ENCODE results near the gene SEC31A. TPM values are rescaled to one million over a fixed set of nuclear protein-coding genes. Genes with fewer than 3 reads are reported as not detected.
"Not testable (repeated sequence)": the region's sequence is repeated elsewhere in the genome, so short reads cannot be mapped to it uniquely, and the experiment has no call there.

Gene SEC31A
- total RNA-seq, 1 donor from 2014 or later, result 178 TPM

GRCh38 chr4:82921795-82922194, 30.8 kb upstream of the SEC31A start:
- no peak for DNase-seq (ENCODE audit: low read depth)
- no peaks in the 10 kb centered on the region for H3K36me3 ChIP-seq (ENCODE audit: control insufficient read depth, insufficient read depth, low read length)
- no peaks in the 10 kb centered on the region for H3K27me3 ChIP-seq (ENCODE audit: control insufficient read depth, insufficient read depth, low read length)
- no peak for TF ChIP-seq CTCF (IDR thresholded peaks at IDR 0.05; ENCODE audit: insufficient read depth, low read length, poor library complexity, severe bottlenecking)
- no peak overlapping the region for H3K4me3 ChIP-seq (ENCODE audit: low read depth, low read length)

- no peak for DNase-seq (ENCODE audit: low read depth)
- TF ChIP-seq CTCF (IDR thresholded peaks at IDR 0.05; ENCODE audit: insufficient read depth, low read length, poor library complexity, severe bottlenecking), result no peak
- H3K36me3 ChIP-seq (ENCODE audit: control insufficient read depth, insufficient read depth, low read length), result no peaks in the 10 kb centered on the region
- no peaks in the 10 kb centered on the region for H3K27me3 ChIP-seq (ENCODE audit: control insufficient read depth, insufficient read depth, low read length)
- H3K4me3 ChIP-seq (ENCODE audit: low read depth, low read length), result no peak overlapping the region
These were observed 28.4 kb upstream of the SEC31A start for GRCh38 chr4:82919386-82919785.

DNA sequence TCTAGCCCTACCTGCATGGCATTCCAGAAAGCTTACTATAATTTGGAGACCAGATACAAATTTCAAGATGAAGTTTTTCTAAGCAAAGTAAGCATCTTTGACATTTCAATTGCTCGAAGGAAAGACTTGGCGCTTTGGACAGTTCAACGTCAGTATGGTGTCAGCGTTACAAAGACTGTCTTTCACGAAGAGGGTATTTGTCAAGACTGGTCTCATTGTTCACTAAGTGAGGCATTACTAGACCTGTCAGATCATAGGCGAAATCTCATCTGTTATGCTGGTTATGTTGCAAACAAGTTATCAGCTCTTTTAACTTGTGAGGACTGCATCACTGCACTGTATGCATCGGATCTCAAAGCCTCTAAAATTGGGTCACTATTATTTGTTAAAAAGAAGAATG, 27.1 kb upstream of the SEC31A start:
- DNase-seq (ENCODE audit: low read depth), result no peak
- no peak for TF ChIP-seq CTCF (IDR thresholded peaks at IDR 0.05; ENCODE audit: insufficient read depth, low read length, poor library complexity, severe bottlenecking)
- no peaks in the 10 kb centered on the region for H3K27me3 ChIP-seq (ENCODE audit: control insufficient read depth, insufficient read depth, low read length)
- no peaks in the 10 kb centered on the region for H3K36me3 ChIP-seq (ENCODE audit: control insufficient read depth, insufficient read depth, low read length)
- H3K4me3 ChIP-seq (ENCODE audit: low read depth, low read length), result no peak overlapping the region

DNA sequence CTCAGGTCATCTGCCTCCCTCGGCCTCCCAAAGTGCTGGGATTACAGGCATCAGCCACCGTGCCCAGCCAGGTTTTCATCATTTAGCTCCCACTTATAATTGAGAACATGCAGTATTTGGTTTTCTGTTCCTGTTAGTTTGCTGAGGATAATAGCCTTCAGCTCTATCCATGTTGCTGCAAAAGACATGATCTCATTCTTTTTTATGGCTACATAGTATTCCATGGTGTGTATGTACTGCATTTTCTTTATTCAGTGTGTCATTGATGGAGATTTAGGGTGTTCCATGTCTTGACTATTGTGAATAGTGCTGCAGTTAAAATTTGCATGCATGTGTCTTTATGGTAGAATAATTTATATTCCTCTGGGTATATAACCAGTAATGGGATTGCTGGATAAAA, 23.0 kb upstream of the SEC31A start:
- not testable (repeated sequence) for H3K27me3 ChIP-seq (ENCODE audit: control insufficient read depth, insufficient read depth, low read length); DNase-seq (ENCODE audit: low read depth); H3K4me3 ChIP-seq (ENCODE audit: low read depth, low read length); H3K36me3 ChIP-seq (ENCODE audit: control insufficient read depth, insufficient read depth, low read length)

DNA sequence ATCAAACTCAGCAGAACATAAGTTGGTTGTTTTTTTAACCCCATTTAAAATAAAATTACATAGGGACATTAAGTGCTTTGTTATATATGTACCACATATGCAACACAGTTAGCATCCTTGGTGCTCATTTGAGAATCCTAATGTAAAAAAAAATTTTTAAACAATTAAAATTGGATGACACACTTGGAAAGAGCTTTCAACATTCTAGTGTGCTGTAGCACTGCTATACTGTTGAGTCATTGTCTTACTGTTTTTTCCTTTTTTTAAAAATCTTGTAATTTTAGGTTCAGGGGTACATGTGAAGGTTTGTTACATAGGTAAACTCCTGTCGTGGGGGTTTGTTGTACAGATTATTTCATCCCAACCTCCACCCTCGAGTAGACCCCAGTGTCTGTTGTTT, 22.4 kb upstream of the SEC31A start:
- H3K4me3 ChIP-seq (ENCODE audit: low read depth, low read length), result no peak overlapping the region
- no peaks in the 10 kb centered on the region for H3K36me3 ChIP-seq (ENCODE audit: control insufficient read depth, insufficient read depth, low read length)
- DNase-seq (ENCODE audit: low read depth), result no peak
- no peak for TF ChIP-seq CTCF (IDR thresholded peaks at IDR 0.05; ENCODE audit: insufficient read depth, low read length, poor library complexity, severe bottlenecking)
- H3K27me3 ChIP-seq (ENCODE audit: control insufficient read depth, insufficient read depth, low read length), result no peaks in the 10 kb centered on the region

DNA sequence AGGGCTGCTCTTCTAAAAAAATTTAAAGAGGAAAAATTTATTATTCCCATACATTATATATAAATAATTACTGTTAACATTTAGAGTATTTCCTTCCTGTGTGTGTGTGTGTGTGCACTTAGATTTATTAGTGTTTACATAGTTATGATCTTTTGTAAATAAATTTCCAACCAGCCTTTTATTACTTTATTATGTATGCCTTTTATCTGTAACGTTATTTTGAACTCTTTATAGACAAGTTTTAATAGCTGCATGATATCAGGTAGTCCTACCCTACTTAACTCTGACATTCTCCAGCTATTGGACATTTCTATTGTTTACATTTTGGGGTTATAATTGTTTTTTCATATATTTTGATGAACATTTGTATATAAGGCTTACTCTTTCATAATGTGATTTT, 18.4 kb upstream of the SEC31A start:
- TF ChIP-seq CTCF (IDR thresholded peaks at IDR 0.05; ENCODE audit: insufficient read depth, low read length, poor library complexity, severe bottlenecking), result no peak
- H3K36me3 ChIP-seq (ENCODE audit: control insufficient read depth, insufficient read depth, low read length), result no peaks in the 10 kb centered on the region
- H3K4me3 ChIP-seq (ENCODE audit: low read depth, low read length), result no peak overlapping the region
- DNase-seq (ENCODE audit: low read depth), result no peak
- H3K27me3 ChIP-seq (ENCODE audit: control insufficient read depth, insufficient read depth, low read length), result no peaks in the 10 kb centered on the region
